GM21825 (cell line): ENCODE data around the gene NUCB1.
"Not testable (repeated sequence)": the region's sequence is repeated elsewhere in the genome, so short reads cannot be mapped to it uniquely, and the experiment has no call there.

Experiments used
- ATAC-seq: cut with Tn5 transposase; IDR thresholded peaks from one replicate; pipeline ENCODE4 v1.9.1; 2021; ENCODE audit warnings: mild to moderate bottlenecking, moderate library complexity; ENCODE audit not compliant: unreplicated experiment

NUCB1 gene

GRCh38 chr19:48905664-48906063 lies 5.6 kb downstream of the NUCB1 start:
- no peak for ATAC-seq

DNA sequence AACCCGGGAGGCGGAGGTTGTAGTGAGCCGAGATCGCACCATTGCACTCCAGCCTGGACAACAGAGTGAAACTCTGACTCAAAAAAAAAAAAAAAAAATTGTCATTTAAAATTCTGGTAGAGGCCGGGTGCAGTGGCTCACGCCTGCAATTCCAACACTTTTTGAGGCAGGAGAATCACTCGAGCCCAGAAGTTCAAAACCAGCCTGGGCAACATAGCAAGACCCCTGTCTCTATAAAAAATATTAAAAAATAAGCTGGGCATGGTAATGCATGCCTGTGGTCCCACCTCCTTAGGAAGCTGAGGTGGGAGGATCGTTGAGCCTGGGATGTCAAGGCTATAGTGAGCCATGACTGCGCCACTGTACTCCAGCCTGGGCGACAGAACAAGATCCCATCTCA lies 6.2 kb downstream of the NUCB1 start:
- no peak for ATAC-seq

DNA sequence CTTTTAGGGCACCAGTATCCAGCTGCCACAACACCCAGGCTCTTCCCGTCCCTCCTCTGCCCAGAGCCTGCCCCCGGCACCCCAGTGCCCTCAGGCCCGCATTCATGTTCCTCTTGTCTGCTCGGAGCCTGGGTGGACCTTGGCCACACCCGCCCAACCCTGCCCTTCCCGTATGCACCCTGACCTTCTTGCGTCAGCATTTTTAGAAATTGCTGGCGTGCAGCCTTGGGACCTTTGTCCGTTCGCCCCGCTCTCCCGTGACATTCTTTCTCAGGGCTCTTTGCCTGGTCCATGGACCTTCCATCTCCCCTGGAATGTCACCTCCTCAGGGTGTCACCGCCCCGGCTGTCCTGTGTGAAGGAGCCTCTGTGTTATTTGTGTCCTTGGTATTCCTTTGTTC lies 7.6 kb downstream of the NUCB1 start:
- ATAC-seq, result no peak

DNA sequence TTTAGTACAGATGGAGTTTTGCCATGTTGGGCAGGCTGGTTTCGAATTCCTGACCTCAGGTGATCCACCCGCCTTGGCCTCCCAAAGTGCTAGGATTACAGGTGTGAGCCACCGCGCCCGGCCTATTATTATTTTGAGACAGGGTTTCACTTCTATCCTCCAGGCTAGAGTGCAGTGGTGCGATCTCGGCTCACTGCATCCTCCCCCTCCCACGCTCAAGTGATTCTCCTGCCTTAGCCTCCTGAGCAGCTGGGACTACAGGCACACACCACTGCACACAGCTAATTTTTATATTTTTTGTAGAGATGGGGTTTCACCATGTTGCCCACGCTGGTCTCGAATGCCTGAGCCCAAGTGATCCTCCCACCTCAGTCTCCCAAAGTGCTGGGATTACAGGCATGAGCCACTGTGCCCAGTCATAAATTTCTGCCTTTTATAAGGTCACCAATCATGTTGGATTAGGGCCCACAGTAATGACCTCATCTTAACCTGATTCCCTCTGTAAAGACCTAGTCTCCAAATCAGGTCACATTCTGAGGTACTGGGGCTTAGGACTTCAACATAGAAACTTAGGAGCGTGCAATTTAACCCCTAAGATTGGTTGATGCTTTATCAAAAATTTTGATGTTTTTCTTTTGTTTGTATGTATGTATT lies 9.4 kb downstream of the NUCB1 start:
- ATAC-seq, result not testable (repeated sequence)

GRCh38 chr19:48910803-48911202 lies 10.7 kb downstream of the NUCB1 start:
- no peak for ATAC-seq

- ATAC-seq, result no peak
These were observed 13.2 kb downstream of the NUCB1 start for GRCh38 chr19:48913114-48913889.

- ATAC-seq, result no peak
These were observed 14.1 kb downstream of the NUCB1 start for GRCh38 chr19:48914181-48914580.

DNA sequence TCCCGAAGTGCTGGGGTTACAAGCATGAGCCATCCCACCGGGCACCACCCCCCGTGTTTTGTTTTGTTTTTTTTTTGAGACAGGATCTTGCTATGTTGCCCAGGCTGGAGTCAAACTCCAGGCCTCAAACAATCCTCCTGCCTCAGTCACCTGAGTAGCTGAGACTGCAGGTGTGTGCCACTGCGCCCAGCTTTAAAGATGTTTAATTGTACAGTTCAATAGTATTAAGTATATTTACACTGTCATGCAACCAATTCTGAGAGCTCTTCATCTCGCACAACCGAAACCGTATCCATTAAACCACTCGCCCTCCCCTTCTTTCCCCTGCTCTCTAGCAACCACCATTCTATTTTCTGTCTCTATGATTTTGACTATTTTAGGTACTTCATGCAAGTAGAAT lies 15.6 kb downstream of the NUCB1 start:
- ATAC-seq, result no peak

GRCh38 chr19:48918071-48918470 lies 18.0 kb downstream of the NUCB1 start:
- no peak for ATAC-seq

DNA sequence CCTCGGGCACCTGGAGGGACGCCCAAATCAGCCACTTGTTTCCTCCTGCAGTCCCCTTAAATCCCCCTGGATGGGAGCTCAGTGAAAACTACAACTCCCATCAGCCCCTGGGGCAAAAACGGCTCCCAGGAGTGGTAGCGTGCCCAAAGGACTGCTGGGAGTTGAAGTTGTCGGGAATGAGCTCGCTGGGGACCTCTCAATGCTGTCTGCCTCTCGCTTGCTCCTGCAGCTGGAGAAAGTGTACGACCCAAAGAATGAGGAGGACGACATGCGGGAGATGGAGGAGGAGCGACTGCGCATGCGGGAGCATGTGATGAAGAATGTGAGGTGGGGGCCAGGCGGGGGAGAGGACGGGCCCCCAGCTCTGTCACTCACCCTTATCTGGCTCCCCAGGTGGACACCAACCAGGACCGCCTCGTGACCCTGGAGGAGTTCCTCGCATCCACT lies 18.7 kb downstream of the NUCB1 start:
- ATAC-seq, result no peak

GRCh38 chr19:48919271-48919670 lies 19.2 kb downstream of the NUCB1 start:
- not testable (repeated sequence) for ATAC-seq

GRCh38 chr19:48920949-48921348 lies 20.8 kb downstream of the NUCB1 start:
- ATAC-seq, result no peak

- ATAC-seq, result no peak
These were observed 21.8 kb downstream of the NUCB1 start for GRCh38 chr19:48921721-48922500.

DNA sequence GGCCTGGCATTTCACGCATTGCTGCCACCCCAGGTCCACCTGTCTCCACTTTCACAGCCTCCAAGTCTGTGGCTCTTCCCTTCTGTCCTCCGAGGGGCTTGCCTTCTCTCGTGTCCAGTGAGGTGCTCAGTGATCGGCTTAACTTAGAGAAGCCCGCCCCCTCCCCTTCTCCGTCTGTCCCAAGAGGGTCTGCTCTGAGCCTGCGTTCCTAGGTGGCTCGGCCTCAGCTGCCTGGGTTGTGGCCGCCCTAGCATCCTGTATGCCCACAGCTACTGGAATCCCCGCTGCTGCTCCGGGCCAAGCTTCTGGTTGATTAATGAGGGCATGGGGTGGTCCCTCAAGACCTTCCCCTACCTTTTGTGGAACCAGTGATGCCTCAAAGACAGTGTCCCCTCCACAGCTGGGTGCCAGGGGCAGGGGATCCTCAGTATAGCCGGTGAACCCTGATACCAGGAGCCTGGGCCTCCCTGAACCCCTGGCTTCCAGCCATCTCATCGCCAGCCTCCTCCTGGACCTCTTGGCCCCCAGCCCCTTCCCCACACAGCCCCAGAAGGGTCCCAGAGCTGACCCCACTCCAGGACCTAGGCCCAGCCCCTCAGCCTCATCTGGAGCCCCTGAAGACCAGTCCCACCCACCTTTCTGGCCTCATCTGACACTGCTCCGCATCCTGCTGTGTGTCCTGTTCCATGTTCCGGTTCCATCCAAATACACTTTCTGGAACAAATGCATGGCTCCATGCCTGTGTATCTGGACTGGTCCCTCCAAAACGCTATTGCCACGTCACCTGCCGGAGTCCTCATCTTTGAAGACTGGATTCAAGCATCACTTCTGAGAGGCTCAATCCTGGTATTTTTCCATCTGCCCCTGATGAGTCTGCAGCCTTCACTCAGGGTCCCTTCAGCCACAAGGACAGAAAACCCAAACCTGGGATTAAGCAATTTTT lies 22.7 kb downstream of the NUCB1 start:
- ATAC-seq, result no peak

DNA sequence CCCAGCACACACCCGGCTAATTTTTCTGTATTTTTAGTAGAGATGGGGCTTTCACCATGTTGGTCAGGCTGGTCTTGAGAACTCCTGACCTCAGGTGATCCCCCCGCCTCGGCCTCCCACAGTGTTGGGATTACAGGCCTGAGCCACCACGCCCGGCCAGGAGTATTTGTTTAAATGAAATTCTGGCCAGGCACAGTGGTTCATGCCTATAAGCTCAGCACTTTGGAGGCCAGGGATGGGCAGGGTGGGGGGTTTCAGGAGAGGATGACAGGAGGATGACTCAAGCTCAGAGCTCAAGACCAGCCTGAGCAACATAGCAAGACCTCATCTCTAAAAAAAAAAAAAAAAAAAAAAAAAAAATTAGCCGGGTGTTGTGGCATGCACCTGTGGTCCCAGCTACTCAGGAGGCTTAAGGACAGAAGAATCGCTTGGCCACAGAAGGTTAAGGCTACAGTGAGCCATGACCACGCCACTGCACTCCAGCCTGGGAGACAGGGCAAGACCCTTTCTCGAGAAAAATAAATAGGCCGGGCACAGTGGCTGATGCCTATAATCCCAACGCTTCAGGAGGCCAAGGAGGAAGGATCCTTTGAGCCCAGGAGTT lies 25.2 kb downstream of the NUCB1 start:
- ATAC-seq, result no peak

- not testable (repeated sequence) for ATAC-seq
These were observed 25.8 kb downstream of the NUCB1 start for GRCh38 chr19:48925890-48926289.

- ATAC-seq, result no peak
These were observed 26.8 kb downstream of the NUCB1 start for GRCh38 chr19:48926909-48927308.

GRCh38 chr19:48927692-48928091 lies 27.6 kb downstream of the NUCB1 start:
- not testable (repeated sequence) for ATAC-seq

DNA sequence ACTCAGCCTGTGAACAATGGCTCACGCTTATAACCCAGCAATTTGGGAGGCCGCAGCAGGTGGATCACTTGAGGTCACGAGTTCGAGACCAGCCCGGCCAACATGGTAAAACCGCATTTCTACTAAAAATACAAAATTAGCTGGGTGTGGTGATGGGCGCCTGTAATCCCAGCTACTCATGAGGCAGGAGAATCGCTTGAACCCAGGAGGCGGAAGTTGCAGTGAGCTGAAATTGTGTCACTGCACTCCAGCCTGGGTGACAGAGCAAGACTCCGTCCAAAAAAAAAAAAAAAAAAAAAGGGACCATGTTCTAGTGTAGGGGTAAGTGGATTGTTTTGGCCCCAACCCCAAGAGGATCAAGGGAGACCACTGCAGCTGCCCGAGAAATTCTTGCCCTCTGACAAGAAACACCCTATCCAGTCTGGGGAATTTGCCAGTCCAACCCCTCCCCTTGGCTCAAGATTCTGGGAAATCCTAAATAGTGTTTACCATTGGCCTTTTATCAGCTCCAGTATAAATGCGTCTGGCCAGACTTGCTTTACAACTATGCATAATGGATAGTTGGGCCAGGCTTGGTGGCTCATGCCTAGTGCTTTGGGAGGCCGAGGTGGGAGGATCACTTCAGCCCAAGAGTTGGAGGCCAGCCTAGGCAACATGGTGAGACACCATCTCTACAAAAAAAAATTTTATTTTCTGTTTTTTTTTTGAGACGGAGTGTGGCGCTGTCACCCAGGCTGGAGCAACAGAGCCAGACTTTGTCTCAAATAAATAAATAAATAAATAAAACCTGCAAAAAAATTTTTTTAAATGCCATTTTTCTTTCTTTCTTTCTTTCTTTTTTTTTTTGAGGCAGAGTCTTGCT lies 28.3 kb downstream of the NUCB1 start:
- ATAC-seq, result no peak
